Loucy (cell line): Measurements from ENCODE around the gene ARL17B.
A peak's percentile ranks its signal among the peaks of the same experiment; 100 is the strongest.
"Not testable (repeated sequence)": the region's sequence is repeated elsewhere in the genome, so short reads cannot be mapped to it uniquely, and the experiment has no call there.

Source experiments
- H2AFZ ChIP-seq: fragments of 200-600 bp; sonication (generic); 2 replicates; pipeline ENCODE4 v1.6.0; 2016; ENCODE audit warnings: antibody characterized with exemption, mild to moderate bottlenecking, low read length, moderate library complexity
- H3F3A ChIP-seq: fragments of 200-600 bp; 2 replicates; pipeline ENCODE4 v1.6.0; 2016; ENCODE audit warnings: antibody characterized with exemption, low read depth, mild to moderate bottlenecking
- H3K27me3 ChIP-seq: fragments of 200-600 bp; sonication (generic); 2 replicates; pipeline ENCODE4 v1.6.1; 2014; ENCODE audit warnings: low read length, mild to moderate bottlenecking; ENCODE audit not compliant: insufficient read depth, poor library complexity, severe bottlenecking
- H3K36me3 ChIP-seq: fragments of 200-600 bp; sonication (generic); 2 replicates; pipeline ENCODE4 v1.6.1; 2016; ENCODE audit warnings: low read length; ENCODE audit not compliant: insufficient read depth
- H3K4me1 ChIP-seq: fragments of 200-600 bp; sonication (generic); 2 replicates; pipeline ENCODE4 v1.5.1; 2014; ENCODE audit warnings: low read length, mild to moderate bottlenecking; ENCODE audit not compliant: insufficient read depth, poor library complexity, severe bottlenecking
- H3K4me2 ChIP-seq: fragments of 200-600 bp; sonication (generic); 2 replicates; pipeline ENCODE4 v1.6.0; 2014; ENCODE audit warnings: antibody characterized with exemption, low read length, low read depth, mild to moderate bottlenecking; ENCODE audit not compliant: poor library complexity, severe bottlenecking
- H3K4me3 ChIP-seq: fragments of 200-600 bp; sonication (generic); 2 replicates; pipeline ENCODE4 v1.5.1; 2014; ENCODE audit warnings: low read length, mild to moderate bottlenecking, mixed read lengths; ENCODE audit not compliant: poor library complexity, severe bottlenecking
- H3K79me2 ChIP-seq: fragments of 200-600 bp; sonication (generic); 2 replicates; pipeline ENCODE4 v1.6.1; 2014; ENCODE audit warnings: low read length; ENCODE audit not compliant: insufficient read depth
- H3K9ac ChIP-seq: fragments of 200-600 bp; sonication (generic); 2 replicates; pipeline ENCODE4 v1.6.0; 2014; ENCODE audit warnings: mild to moderate bottlenecking, low read depth, low read length, moderate library complexity; ENCODE audit not compliant: poor library complexity, severe bottlenecking
- H3K9me2 ChIP-seq: fragments of 200-600 bp; sonication (generic); replicated peaks from 2 replicates; pipeline ENCODE4 v1.6.1; 2016; ENCODE audit warnings: low read depth, low read length, mixed read lengths
- H3K9me3 ChIP-seq: fragments of 200-600 bp; sonication (generic); 2 replicates; pipeline ENCODE4 v1.6.1; 2014; ENCODE audit warnings: mild to moderate bottlenecking, antibody characterized with exemption, low read length, low read depth; ENCODE audit not compliant: insufficient read depth
- H4K20me1 ChIP-seq: fragments of 200-600 bp; sonication (generic); 2 replicates; pipeline ENCODE4 v1.6.0; 2014; ENCODE audit warnings: antibody characterized with exemption, low read length, mild to moderate bottlenecking; ENCODE audit not compliant: insufficient read depth, poor library complexity, severe bottlenecking

The ARL17B gene

DNA sequence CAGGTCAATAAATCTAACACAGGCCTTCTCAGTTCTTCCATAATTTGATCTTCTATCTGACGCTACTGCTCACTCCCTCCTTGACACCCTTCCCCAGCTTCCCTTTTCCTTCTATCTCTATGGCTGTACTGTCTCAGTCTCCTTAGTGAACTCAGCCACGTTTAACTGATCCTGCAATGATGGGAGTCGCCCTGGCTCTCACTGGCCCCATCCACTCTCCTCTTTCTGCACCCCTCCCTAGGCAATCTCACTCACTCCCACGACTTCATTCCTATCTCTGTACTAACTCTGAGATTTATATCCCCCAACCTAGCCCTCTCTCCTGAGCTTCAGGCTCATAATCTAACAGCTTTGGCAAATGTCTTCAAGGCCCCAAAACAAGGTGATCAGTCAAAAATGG, 7.7 kb downstream of the ARL17B start:
- H3F3A ChIP-seq, H3K27me3 ChIP-seq, H3K36me3 ChIP-seq, H3K9ac ChIP-seq, H3K9me3 ChIP-seq, H3K4me3 ChIP-seq, H3K4me2 ChIP-seq, H3K9me2 ChIP-seq, H3K79me2 ChIP-seq, H2AFZ ChIP-seq, H4K20me1 ChIP-seq, H3K4me1 ChIP-seq: not testable (repeated sequence)

DNA sequence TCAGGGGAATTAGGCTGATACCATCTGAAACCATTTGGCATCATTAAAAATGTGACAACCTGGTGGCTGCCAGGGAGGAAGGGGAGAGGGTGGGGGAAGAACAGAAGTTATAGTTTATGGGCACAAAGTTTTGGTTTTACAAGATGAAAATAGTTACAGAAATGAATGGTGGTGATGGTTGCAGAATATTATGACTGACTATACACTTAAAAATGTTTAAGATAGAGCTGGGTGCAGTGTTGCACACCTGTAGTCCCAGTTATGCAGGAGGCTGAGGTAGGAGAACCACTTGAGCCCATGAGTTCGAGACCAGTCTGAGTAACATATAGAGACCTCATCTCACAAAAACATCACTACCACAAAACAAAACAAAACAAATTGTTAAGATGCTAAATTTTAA, 12.5 kb downstream of the ARL17B start:
- not testable (repeated sequence) for H4K20me1 ChIP-seq, H3K9ac ChIP-seq

DNA sequence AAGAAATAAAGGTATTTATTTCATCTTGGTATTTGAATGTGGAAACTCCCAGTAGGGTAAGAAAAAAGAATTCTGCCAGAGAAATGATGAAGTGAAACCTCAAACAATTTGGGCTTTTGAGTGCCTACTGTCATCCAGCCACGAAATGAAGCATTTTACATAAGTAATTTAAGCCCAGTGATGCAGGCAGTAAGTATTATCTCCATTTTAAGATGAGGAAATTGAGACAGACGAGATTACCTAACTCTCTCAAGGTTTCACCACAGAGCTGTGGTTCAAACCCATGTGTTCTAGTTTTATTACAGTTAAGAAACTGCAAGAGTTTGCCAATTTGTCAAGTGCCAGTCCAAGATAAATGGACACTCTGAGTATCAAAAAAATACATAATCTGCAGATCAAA, 13.2 kb downstream of the ARL17B start:
- H3K4me1 ChIP-seq, H3K27me3 ChIP-seq, H3K36me3 ChIP-seq, H3K9ac ChIP-seq, H2AFZ ChIP-seq, H3K9me2 ChIP-seq, H3K4me2 ChIP-seq, H3K79me2 ChIP-seq, H3F3A ChIP-seq, H4K20me1 ChIP-seq, H3K9me3 ChIP-seq, H3K4me3 ChIP-seq: not testable (repeated sequence)

More for the DNA sequence above, 12.5 kb downstream of the ARL17B start:
- not testable (repeated sequence) for H3K9me2 ChIP-seq, H3K4me1 ChIP-seq, H3K4me3 ChIP-seq, H3F3A ChIP-seq, H2AFZ ChIP-seq, H3K79me2 ChIP-seq, H3K27me3 ChIP-seq, H3K9me3 ChIP-seq, H3K4me2 ChIP-seq, H3K36me3 ChIP-seq

DNA sequence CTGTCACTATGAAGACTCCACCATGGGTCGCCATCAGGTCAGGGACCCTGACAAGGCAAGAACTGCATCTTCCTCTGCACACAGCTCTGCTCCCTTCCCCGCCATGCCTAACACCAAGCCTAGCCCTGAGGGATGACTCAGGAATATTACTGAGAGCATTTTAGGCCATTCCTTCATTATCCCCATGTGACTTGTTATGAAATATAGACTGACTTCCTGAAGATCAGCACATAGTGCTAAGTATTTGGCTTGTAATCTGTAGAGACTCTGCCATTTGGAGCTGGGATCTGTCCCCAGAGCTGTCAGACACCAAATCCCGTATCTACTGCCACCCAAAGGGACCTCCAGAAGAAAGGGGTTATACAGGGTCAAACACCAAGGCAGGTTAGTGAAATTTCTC, 19.4 kb downstream of the ARL17B start:
- H3K9ac ChIP-seq, H3K4me2 ChIP-seq, H3K9me2 ChIP-seq, H3K4me1 ChIP-seq, H3K79me2 ChIP-seq, H3F3A ChIP-seq, H3K36me3 ChIP-seq, H2AFZ ChIP-seq, H3K4me3 ChIP-seq, H4K20me1 ChIP-seq, H3K9me3 ChIP-seq, H3K27me3 ChIP-seq: not testable (repeated sequence)

- not testable (repeated sequence) for H3K36me3 ChIP-seq, H2AFZ ChIP-seq
Measured at GRCh38 chr17:46341220-46341619, 20.3 kb downstream of the ARL17B start.

DNA sequence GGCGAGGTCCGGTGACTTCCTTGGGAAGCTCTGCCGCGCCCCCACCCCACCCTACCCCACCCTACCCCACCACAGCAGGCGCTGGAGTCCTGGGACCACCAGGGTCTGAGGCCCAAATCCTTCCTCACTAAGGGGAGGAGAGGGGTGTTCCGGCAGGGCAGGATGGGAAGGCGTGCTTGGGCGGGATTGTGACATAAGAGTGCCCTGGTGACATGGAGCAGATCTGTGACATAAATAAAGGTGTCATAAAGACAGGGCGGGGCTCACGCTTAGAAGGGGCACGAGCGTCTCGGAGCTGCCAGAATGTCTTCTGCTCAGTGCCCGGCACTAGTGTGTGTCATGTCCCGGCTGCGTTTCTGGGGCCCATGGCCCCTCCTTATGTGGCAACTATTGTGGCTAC, 66.7 kb downstream of the ARL17B start, which contains the start of gene LRRC37A:
Gene LRRC37A (plus strand): TSS at position 301 of the 400 bp plus-strand sequence. CDS start 3 bp downstream, at position 304.
- H3K79me2 ChIP-seq, H3K4me2 ChIP-seq, H4K20me1 ChIP-seq: not testable (repeated sequence)

More at GRCh38 chr17:46341220-46341619, 20.3 kb downstream of the ARL17B start:
- H3F3A ChIP-seq, H4K20me1 ChIP-seq, H3K4me1 ChIP-seq, H3K4me2 ChIP-seq, H3K27me3 ChIP-seq, H3K9ac ChIP-seq, H3K79me2 ChIP-seq, H3K9me3 ChIP-seq, H3K4me3 ChIP-seq, H3K9me2 ChIP-seq: not testable (repeated sequence)

DNA sequence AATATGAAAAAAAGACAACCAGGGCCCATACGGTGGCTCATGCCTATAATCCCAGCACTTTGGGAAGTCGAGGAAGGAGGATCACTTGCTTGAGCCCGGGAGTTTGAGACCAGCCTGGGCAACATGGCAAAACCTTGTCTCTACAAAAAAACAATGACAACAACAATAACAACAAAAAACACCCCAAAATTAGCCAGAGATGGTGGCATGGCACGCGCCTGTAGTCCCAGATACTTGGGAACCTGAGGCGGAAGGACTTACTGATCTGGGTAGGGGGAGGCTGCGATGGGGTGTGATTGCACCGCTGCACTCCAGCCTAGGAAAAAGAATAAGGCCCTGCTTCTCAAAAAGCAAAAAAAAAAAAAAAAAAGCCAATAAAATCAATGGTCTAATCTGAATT, 69.9 kb downstream of the ARL17B start:
- Histone ChIP-seq H3K4me1 (peaks cover 14% of the 10 kb centered on the region), H3K4me2 (peak overlapping the region; percentile 45), H2AFZ (peak overlapping the region; percentile 89), H3K9ac (peak overlapping the region; percentile 42)
- not testable (repeated sequence) for H3K4me3 ChIP-seq, H4K20me1 ChIP-seq, H3K9me2 ChIP-seq, H3K79me2 ChIP-seq, H3F3A ChIP-seq, H3K9me3 ChIP-seq, H3K27me3 ChIP-seq, H3K36me3 ChIP-seq

More for the DNA sequence above, 66.7 kb downstream of the ARL17B start, which contains the start of gene LRRC37A:
- H2AFZ ChIP-seq, H3K9me3 ChIP-seq, H3K9me2 ChIP-seq, H3K4me3 ChIP-seq, H3K9ac ChIP-seq, H3F3A ChIP-seq, H3K27me3 ChIP-seq, H3K36me3 ChIP-seq: not testable (repeated sequence)
- peaks cover 11% of the 10 kb centered on the region for H3K4me1 ChIP-seq
